HG03066 (cell line): ENCODE data around the gene AMN.
"Not testable (repeated sequence)": the region's sequence is repeated elsewhere in the genome, so short reads cannot be mapped to it uniquely, and the experiment has no call there.

ENCODE experiments used
- ATAC-seq: cut with Tn5 transposase; IDR thresholded peaks from one replicate; pipeline ENCODE4 v1.9.1; 2021; ENCODE audit warnings: low read depth; ENCODE audit not compliant: unreplicated experiment

Gene AMN

GRCh38 chr14:102922490-102923200 is at the start of gene AMN:
Gene AMN, plus strand, starts transcription at chr14:102922663. Its CDS starts 26 bp downstream, at chr14:102922689.
- ATAC-seq, result no peak

GRCh38 chr14:102873131-102873530 is 49.3 kb upstream of the AMN start:
- ATAC-seq, result no peak

- no peak for ATAC-seq
Observed at GRCh38 chr14:102873546-102874061, 48.9 kb upstream of the AMN start.

DNA sequence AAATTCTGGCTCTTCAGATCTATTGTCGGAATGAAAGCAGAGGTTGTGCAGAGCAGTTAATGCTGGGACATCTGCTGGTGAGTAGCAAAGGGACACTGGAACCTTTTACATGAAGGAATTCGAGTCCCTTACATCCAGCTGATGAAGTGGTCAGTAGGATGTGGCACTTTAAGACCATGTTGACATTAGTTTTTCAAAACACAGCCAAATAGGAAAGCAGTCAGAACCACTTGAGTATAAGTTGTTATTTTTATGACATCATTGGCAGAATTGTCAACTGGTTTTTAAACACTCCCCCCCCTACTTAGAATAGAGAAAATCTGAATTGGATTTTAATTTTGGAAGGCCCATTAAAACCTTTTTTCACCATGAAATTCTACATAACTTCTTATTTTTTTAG is 46.8 kb upstream of the AMN start:
- no peak for ATAC-seq

DNA sequence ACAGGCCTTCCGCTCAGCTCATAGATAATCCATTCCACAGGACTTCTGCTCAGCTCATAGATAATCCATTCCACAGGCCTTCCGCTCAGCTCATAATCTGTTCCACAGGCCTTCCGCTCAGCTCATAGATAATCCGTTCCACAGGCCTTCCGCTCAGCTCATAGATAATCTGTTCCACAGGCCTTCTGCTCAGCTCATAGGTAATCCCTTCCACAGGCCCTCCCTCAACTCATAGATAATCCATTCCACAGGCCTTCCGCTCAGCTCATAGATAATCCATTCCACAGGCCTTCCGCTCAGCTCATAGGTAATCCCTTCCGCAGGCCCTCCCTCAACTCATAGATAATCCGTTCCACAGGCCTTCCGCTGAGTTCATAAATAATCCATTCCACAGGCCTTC is 45.0 kb upstream of the AMN start:
- not testable (repeated sequence) for ATAC-seq

DNA sequence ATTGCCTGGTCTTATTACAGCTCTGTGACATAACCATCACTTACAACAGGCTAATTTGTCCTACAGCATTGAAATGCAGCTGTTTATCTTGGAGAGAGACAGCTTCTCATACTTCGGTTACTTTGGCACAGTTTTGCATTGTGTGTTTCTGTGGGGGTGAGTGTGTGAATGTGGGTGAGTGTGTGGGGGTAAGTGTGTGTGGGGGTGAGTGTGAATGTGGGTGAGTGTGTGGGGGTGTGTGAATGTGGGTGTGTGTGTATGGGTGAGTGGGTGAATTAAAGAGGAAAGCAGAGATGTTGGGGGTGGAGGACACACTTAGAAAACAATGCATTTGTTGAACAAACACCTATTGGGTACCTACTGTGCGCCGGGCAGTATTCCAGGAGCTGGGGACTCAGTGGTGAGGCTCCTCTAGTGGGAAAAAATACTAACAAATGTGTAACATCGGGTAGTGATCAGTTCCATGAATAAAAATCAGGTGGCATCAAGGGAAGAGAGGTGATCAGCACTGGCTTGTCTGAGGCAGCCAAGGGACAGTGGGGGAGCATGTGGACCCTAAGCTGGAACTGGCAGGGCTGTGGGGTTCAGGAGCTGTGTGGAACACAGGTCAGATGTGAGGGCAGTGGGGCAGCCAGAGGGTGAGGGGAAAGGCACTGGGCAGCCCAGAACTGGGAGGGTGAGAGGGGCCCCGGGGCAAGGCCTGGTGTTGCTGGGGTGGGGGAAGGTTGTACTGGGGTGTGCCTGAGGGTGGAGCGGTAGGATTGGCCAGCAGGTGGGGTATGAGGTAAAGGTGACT is 44.1 kb upstream of the AMN start:
- no peak for ATAC-seq

- no peak for ATAC-seq
Observed at GRCh38 chr14:102878970-102879460, 43.4 kb upstream of the AMN start.

DNA sequence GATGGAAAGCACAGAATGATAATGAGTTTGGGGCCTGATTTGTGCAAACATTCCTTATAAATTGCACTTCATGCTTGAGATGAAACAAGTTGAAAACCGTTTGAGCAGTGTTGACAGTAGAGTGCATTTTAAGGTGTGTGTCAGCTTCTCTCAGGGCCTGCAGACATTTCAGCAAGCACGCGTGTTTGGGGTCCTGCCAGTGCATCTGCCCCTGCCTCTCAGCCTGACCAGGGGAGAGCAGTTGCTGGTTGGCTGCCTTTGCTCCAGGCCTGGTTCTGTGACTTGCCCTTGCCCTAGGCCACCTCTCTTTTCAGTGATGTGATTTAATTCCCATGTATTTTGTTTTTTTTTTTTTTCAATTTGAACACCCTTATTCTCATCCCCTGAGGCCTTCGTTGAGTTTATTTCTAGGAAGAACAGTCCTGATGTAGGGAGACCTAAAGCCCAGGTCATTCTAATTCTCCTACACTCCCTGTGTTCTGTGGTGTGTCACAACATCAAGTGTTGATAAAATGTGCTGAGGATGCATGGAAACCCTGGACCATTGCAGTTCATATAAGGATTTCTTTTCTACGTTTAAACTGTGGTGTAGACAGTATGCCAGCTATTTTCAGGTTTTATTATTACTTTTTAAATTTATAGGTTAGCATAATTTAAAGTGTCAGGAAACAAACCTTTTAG is 40.1 kb upstream of the AMN start:
- no peak for ATAC-seq

DNA sequence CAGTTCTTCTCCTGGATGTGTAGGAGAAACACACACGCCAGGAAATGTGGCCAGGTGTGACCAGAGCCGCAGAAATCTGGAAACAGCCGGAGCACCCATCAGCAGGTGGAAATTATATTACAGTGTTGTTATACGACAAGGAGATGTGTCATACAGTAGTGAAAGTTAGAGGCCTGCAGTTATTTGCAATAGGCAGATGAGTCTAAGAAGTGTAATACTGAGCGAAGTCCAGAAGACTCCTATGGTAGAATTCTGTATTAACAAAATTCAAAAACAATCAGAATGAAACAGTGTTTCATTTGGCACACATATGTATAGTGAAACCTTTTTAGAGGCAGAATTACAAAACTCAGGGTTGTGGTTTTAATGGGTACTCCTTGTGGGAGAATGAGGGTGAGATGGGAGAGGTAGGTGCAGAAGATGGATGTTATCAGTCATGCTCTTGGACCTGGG is 39.3 kb upstream of the AMN start:
- ATAC-seq, result no peak

DNA sequence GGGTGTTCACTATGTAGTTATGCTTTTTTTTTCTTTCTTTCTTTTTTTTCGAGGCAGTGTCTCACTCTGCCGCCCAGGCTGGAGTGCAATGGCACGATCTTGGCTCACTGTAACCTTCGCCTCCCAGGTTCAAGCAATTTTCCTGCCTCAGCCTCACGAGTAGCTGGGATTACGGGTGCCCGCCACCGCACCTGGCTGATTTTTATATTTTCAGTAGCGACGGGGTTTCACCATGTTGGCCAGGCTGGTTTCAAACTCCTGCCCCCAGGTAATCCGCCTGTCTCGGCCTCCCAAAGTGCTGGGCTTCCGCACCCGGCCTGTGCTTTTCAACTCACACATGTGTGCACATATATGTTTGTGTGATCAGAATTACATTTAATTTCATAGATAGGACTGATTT is 38.9 kb upstream of the AMN start:
- ATAC-seq, result no peak

DNA sequence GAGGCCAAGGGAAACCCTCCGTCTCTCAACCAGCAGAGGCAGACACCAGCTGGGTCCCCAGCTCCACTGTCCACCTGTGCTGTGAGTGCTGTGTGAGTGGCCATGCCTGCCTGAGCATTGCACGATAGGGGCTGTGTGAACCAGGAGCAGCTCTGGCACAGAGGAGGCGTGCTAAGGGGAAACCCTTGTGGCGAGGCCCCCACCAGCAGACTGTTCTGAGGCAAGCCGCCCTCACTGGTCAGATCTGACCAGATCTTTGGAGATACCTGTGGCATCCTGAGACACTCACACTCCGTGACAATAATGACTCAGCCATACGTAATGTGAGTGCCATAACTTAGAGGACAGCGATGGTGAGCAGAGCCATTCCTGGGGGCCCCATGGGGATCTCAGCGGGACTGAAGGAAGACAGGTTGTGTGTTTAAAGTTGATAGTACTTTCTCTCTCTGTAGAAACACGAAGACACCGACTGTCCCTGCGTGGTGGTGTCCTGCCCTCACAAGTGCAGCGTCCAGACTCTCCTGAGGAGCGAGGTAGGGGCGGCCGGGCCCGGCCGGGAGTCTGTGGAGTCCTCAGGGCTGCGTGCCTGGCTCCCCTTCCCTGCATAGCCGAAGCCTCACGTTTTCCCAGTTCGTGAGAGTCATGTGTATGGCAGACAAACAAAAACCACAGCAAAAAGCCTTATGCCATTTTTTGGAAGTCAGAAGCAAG is 36.6 kb upstream of the AMN start:
- ATAC-seq, result no peak

DNA sequence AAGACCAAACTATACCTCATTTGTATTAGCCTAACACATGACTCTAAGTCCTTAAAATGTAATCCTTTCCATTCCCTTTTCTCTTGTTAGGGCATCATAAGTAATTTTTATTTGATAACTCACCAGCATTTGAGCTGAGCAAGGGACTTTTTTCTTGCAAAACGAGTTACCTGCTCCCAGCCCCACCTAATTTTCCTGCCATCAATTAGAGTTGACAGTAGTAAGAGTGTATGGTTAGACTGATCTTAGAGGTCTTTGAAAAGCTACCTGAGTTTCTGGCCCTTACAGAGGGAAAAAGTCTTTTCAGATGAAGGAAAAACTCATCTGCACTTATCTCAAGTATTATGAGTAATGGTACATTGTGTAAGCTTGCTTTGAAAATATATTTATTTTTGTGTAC is 33.7 kb upstream of the AMN start:
- no peak for ATAC-seq

GRCh38 chr14:102889615-102890014 is 32.8 kb upstream of the AMN start:
- no peak for ATAC-seq

GRCh38 chr14:102891111-102891510 is 31.4 kb upstream of the AMN start:
- ATAC-seq, result no peak

DNA sequence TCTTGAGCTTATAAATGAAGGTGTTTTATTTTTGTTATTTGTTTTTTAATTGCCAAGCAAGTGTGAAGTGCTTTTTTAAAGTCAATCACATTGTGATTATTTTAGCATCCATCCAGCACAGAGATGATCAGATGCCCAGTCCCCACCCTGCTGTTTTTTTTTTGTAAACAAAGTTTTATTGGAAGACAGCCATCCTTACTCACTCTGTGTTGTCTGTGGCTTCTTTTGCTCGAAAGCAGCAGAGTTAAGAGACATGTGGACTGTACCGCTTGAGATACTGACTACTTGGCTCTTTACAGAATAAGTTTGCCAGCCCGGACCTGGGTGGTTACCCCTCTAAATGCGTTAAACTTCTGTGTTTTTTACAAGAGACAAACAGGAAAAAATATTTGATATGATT is 30.9 kb upstream of the AMN start:
- ATAC-seq, result no peak

- no peak for ATAC-seq
Observed at GRCh38 chr14:102892651-102893050, 29.8 kb upstream of the AMN start.

DNA sequence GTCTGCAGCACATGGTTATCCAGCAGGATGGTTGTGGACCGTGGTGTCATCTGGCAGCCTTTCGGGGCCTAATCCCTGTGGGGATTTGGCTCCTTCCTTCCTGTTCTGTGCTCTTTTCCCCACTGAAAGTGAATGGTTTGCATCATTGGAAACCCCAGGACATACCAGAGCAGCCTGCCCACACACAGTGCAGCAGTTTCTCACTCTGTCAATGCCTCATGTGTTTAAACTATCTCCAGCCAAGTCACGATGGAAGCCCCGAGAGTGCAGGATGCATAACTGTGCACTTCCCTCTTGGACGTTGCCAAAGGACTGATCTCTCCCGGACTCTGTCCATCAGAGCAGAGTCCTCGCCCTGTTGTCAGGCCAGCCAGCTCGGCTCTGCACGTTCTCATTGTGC is 29.0 kb upstream of the AMN start:
- no peak for ATAC-seq

DNA sequence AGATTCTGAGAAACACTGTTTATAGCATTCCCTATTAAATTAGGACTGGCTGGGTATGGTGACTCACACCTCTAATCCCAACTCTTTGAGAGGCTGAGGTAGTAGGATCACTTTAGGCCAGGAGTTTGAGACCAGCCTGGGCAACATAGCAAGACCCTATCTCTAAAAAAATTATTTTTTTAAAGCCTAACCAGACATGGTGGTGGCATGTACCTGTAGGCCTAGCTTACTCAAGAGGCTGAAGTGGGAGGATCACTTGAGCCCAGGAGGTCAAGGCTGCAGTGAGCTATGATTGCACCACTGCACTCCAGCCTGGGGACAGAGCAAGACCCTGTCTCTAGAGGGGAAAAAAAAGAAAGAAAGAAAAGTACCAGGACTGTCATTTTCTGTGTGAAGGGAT is 25.7 kb upstream of the AMN start:
- ATAC-seq, result not testable (repeated sequence)

- ATAC-seq, result no peak
Observed at GRCh38 chr14:102897299-102898027, 25.0 kb upstream of the AMN start.

GRCh38 chr14:102898298-102898697 is 24.2 kb upstream of the AMN start:
- no peak for ATAC-seq
